Anterior cingulate cortex (tissue), 58 donors: ENCODE results near the gene UNC13D.
"Not testable (repeated sequence)": the region's sequence is repeated elsewhere in the genome, so short reads cannot be mapped to it uniquely, and the experiment has no call there.

Source experiments
- DNase-seq, 58 donors: peaks; one replicate each; lab custom pipeline; 2025; lab: John Stamatoyannopoulos, UW

The UNC13D gene

DNA sequence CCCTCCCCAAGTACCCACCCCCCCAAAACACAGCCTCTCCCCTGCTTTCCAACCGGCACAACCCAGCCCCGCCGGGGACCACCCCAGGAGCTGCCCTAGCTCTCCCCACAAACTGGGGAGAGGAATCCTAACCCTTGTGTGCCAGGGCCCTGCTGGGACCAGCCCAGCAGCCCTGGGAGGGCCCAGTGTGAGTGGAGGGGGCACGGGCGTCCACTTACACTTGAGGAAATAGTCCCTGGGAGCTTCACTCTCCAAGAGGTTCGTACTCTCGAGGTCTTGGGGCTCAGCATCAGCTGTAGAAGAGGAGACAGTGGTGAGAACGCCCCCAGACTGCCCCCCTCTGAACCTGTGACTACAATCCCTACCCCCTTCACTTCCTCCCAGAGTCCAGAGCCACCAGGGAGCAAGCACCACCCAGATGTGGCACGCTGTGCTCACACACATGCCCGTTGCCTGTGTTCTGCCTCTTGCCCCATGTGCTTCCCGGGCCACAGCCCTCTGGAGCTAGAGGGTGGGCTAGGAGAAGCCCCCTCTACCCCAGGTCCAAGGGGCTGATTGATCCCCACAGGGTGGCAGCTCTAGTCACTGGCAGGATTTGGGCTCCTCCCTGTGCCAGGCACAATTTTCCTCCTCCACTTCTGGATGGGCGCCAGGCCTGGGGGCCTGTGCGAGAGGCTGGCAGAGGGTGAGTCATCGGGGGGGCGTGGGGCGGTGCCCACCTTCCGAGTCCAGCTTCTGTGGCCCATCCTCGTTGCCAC lies 31.2 kb upstream of the UNC13D start:
- peak in 21 of 58 donors; percentile 24 to 84 (median 57) for DNase-seq

DNA sequence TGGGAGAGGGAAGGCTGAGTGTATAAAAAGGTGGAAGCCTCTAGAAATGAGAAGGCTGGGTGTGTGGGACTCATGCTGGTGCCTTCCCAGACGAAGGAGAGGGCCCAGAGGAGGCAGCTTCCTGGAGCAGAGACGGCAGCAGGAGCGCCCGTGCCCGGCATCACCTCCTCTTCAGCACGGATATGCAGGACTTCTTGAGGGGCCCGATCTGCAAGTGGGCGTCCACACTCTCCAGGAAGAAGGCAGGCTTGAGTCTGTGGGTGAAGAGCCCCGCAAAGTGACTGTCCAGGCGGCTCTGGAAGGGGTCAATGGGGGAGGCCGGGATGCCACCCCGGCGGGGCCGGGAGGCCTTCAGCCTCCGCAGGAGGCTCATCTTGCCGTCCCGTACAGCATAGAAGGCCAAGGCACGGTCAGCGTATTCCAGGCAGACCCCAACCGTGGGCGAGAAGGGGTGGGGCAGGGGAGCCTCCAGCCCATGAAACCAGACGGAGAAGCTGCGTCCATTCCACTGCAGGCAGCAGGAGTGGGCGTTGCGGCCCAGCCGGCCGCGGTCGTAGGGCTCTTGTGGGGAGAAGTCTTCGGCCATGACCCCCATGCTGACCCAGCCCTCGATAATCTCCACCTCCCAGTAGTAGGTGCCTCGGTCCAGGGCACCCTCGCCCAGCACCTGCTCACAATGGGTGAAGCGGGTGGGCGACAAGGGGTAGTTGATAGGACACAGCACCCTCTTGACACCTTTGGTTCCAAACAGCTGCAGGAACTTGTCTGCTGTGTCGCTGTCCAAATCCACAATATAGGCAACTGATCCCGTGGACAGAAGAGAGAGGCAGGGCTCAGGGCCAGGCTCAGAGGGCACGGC lies 30.3 kb upstream of the UNC13D start:
- no peak for DNase-seq

DNA sequence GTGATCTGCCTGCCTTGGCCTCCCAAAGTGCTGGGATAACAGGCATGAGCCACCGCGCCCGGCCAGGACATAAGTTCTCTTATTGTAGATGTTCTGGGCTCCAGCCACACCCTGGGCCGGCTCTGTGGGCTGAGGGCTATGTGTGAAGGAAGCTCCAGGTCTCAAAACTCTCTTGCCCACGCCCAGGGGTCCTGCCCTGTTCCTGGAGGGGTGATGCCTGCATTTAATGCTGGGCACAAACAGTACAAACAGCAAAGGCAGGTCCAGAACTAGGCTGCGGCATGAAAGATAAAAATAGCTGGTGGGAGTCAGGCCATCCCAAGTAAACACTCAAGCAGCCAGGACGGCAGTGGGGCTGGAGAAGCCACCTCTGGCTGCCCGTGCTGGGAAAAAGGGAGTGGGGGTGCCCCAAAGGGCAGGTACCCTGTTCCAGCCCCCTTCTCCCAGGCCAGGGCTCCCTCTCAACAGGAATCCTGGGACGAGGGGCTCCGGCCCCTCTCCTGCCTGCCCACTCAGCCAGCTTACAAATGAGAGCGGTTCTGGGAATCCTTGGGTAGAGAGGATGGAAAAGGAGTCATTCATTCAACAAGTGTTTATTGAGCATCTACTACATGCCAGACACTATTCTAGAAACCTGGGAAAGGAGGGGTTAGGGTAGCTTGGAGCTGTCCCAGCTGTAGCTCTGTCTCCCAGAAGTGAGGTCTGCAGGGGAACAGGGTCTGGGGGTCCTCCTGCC lies 29.6 kb upstream of the UNC13D start:
- DNase-seq = no peak

DNA sequence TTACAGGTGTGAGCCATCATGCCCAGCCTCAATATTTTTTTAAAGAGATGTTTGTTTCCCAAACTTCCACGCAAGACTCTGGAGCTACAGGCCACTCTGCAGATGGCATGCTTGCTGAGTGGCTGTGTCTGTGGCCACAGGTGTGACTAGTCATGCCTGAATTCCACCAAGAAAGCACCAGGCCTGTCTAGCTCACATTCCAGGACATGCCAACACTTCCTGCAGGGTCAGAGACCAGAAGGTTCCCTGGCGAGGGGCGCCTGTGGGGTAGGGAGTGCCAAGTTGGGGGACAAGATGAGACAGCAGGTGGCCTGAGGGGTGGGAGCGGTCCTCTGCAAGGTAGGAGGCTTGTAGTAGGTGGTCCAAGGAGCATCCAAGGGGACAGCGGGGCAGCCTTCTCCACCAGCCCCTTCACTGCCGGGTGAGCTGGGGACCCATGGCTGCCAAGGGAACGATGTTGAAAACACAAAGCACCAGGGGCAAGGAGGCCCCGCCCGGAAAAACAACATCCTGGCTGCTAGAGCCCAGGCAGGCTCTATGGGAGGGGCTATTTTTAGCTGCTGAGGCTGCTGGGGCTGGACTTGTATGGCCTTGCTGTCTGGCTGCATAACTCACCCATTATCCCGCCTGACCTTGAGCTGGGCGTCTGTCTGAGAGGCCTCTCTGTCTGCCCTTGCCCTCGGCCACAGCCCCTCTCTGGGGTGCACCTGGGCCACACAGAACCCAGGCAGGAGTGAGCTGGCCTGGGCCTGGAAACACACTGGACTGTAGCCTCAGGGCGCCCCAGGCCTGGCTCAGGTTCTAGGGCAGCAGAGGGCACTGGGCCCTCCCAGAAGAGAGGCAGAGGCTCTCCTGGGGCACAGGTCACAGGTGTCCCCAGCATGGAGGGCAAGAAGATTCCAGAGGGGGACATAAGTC lies 28.5 kb upstream of the UNC13D start:
- DNase-seq = peak in 25 of 58 donors; percentile 13 to 63 (median 44)

DNA sequence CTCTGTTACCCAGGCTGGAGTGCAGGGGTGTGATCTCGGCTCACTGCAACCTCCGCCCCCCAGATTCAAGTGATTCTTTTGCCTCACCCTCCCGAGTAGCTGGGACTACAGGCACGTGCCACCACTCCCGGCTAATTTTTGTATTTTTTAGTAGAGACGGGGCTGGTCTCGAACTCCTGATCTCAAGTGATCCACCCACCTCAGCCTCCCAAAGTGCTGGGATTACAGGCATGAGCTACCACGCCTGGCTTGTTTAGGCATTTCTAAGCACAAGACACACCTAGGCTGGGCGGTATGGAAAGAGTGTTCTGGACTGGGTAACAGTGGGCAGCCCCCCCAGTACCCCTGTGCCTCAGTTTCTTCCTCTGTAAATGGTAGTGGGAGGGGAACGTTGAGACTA lies 26.0 kb upstream of the UNC13D start:
- DNase-seq = not testable (repeated sequence)

DNA sequence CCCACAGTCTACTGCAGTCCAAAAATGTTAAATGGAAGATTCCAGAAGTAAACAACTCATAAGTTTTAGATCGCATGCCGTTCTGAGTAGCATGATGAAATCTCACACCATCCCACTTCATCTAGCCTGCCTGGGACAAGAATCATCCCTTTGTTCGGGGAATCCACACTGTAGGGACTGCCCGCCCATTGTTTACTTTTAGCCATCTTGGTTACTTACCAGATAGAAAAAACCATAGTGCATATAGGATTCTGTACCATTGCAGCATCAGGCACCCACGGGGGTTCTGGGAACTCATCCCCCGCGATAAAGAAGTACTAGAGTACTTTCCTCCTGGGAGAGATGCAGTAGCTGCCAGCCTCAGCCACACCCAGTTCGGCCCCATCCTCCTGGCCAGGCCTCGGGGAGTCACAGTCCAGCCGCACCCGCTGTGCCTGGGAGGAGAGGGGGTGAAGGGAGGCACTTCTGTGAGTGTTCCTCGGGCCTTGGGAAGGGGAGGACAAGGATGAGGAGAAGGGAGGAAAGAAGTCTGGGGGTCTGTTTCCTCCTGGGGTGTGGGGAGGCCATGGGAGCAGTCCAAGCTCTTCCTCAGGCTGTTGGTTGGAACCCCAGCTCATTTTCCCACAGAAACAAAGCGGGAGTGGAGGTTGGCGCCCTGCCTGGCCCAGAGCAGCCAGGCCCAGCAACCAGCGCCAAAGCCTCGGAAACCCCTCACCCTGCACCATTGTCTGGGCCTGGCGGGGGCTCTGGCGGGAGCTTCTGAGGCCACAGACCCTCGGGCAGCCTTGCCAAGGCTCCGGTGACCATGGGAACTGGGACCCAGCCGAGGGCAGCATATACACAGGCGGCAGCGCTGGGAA lies 25.3 kb upstream of the UNC13D start:
- DNase-seq = peak in 54 of 58 donors; percentile 49 to 90 (median 80)

DNA sequence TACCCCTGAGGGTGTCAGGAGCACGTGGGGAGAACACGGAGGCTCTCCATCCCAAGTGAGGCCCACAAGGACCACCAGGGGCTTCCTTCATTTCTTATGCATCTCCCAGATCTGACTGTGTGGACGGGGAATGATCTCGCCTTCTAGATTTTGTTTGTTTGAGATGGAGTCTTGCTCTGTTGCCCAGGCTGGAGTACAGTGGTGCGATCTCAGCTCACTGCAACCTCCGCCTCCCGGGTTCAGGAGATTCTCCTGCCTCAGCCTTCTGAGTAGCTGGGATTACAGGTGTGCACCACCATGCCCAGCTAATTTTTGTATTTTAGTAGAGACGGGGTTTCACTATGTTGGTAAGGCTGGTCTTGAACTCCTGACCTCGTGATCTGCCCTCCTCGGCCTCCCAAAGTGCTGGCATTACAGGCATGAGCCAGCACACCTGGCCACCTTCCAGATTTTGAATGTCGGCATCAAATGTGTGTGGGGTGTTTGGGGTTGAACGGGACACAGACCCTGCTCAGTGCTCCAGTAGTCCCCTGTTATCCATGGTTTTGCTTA lies 24.6 kb upstream of the UNC13D start:
- peak in 2 of 58 donors; percentile 65 to 67 for DNase-seq

DNA sequence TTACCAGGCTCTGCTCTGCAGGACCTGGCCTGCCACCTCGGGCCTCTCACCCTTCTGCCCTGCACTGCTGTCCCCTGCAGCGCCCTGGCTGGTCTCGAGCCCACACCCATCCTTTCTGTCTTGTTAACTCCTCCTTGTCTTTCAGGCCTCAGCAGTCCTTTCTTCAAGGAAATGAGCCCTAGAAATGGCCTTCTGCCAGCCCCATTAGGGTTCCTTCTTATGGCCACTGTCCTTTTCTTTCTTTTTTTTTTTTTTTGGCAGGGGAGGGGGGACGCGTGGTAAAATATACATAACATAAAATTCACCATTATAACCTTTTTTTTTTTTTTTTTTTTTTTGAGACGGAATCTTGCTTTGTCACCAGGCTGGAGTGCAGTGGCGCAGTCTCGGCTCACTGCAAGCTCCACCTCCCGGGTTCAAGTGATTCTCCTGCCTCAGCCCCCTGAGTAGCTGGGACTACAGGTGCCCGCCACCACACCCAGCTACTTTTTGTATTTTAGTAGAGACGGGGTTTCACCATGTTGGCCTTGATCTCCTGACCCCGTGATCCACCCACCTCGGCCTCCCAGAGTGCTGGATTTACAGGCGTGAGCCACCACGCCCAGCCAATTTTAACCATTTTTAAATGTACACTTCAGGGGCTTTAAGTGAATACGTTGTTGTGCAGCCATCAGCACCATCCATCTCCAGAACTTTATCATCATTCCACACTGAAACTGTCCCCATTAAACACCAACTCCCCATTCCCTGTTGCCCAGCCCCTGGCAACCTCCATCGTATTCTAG lies 21.4 kb upstream of the UNC13D start:
- DNase-seq = not testable (repeated sequence)

DNA sequence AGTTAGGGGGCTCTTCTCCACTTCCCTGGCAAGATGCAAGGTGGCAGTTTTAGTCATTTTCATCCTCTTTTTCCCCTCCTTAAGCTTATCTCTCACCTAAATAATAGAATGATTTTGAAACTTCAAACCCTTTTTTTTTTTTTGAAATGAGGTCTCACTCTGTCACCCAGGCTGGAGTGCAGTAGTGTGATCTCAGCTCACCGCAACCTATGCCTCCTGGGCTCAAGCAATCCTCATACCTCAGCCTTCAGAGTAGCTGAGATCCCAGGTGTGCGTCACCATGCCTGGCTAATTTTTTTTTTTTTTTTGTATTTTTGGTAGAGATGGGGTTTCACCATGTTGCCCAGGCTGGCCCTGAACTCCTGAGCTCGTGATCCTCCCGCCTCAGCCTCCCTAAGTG lies 20.7 kb upstream of the UNC13D start:
- DNase-seq = not testable (repeated sequence)

DNA sequence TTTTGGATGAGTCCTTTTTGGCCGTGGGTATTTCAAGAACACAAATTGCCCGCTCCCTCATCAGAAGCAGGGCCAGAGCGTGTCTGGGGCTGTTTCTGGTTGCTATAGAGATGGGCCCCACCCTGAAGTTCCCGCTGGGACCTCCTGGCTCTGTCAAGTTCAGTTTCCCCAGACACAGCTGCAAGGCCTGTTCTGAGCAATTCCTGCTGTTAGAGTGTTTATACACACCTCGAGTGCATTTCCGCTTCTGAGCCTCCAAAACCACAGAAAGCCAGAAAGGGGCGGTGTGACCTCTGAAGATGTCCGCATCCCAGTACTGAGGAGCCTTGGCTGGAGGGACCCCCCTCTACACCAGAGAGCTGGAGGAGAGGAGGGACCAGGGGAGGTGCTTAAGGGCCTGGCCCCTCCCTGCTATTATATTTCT lies 20.3 kb upstream of the UNC13D start:
- DNase-seq = no peak

DNA sequence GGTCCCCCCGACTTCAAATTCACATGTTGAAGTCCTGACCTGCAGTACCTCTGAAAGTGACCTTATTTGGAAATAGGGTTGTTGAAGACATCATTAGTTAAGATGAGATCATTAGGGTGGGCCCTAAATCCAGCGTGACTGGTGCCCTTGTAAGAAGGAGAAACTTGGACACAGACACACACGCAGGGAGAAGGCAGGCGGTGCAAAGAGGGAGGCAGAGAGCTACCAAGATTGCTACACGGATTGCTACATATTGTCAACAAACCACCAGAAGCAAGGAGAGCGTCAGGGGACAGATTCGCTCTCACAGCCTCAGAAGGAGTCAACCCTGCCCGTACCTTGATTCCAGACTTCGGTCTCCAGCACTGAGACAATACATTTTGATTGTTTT lies 17.7 kb upstream of the UNC13D start:
- no peak for DNase-seq

DNA sequence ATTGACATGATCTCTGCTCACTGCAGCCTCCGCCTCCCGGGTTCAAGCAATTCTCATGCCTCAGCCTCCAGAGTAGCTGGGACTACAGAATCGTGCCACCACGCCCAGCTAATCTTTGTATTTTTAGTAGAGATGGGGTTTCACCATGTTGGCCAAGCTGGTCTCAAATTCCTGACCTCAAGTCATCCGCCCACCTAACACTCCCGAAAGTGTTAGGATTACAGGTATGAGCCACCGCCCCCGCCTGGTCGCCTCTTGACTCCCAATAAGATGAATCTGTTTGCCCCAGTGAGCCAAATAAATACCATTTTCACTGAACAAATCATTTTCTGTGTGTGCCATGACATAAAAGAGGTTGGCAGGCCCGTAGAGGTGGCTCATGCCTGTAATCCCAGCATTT lies 15.2 kb upstream of the UNC13D start:
- not testable (repeated sequence) for DNase-seq

DNA sequence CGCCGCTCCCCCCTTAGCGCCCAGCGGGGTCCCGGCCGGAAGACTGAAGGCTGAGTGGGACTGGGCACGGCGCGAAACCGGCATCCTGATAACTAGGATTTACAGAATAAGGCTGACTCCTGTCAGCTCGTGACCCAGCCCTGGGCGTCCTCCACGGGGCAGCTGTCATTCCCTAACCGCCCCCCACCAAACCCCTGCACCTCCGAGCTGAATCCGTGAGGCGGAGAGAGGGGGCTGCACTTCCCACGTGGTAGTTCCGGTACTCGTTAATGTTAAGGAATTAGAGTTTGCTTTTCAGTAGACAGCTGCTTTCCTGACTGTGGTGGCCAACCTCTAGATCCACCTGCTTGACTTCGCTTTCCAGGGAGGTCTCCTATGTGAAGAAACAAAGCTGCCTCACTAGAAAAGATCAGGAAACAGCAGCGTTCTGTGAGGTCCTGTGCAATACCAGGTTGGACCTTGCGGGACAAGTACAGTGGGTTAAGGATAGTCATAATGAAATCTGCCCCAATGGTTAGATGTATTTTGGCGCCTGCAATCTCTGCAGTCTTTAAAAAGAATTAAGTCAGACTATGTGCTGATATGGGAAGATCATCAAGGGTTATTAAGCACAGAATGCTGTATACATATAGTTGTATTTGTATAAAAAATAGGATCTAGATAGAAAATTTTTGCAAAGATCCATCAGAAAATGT lies 12.0 kb upstream of the UNC13D start:
- DNase-seq = peak in 10 of 58 donors; percentile 45 to 73 (median 63)

DNA sequence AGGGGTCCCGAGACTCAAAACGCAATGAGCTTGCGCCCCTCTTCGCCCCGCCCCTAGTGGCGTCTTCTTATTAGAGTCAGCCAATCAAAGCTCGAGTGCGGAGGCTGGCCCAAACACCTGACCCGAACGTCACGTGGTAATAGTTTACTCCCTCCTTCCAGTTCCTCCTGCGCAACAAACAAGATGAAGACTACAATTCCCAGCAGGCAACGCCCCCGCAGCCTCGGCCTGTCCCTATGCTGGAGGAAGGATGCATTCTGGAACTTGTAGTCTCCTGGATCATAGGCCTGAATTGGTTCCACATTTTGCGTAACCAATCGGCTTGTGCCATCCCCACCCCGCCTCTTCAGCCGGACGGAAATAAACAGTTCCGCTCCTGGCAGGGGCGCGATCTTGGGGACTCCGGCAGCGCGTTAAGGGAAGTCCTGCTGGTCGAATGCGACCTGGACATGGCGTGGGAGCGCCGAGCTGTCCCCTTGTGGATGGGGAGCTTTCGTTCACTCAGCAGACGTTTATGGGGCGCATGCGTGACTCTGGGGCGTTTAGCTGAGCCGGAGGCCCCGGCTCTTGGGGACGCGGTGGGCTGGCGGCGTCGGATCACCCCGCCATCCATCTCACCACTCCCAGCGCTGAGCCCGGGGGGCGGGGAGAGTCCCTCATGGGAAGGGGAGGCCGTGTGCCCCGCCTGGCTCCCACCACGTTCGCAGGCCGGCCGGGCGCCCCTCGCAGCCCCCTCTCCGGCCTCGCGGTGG lies 11.3 kb upstream of the UNC13D start, which contains the start of gene WBP2:
Gene WBP2, minus strand, starts transcription at position 26 of the 752 bp plus-strand sequence. CDS start 38 bp downstream, outside the sequence.
- peak; percentile 83 to 100 (median 99) for DNase-seq

DNA sequence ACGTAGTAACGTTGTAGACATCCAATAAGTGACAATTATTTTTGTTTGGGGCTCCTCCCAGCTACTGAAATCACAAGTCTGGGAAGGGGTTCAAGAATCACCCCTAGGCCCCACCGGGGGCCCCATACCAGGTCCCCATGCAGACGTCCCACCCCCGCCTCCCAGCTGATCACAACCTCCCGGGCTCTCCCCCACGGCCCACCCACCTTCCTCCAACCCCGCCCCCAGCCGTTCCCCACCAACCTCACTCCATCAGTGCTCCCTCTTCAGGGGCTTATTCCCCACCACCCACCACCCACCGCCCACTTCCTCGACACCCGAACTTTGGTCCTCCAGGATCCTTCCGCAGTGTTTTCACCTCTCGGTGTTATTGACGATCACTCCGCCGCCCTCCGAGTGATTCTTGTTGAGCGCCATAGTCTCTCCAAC lies 10.7 kb upstream of the UNC13D start:
- peak in 7 of 58 donors; percentile 65 to 77 (median 70) for DNase-seq
